ENCODE data around the gene POLR2M.

POLR2M gene

DNA sequence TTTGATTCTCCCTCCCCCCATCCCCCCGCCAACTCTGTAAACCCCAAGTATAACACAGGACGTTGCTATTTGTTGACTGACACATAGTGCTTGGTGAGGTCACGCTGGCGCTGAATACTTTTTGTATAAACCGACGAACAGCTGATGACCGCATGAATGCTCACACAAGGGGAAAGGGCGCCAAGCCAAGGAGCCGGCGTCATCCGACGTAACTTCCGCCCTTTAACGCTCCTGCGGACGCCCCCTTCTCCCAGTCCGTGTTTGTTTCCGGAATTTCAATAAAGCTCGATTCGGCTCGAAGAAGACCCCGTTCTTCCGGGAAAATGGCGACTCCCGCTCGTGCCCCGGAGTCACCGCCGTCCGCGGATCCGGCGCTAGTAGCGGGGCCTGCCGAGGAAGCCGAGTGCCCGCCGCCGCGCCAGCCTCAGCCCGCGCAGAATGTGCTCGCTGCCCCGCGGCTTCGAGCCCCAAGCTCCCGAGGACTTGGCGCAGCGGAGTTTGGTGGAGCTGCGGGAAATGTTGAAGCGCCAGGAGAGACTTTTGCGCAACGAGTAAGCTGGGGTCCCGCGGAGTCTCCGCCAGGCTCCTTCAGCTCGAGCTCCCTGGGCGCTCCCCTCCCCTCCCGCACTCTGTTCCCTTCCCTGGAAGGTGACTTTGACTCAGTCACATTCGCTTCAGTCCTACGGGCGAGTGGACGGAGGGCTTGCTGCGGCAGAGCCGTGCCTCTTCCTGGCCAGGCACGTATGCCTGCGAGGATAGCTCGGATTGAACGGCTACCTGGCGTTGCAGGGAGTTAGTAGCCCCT, at the start of gene POLR2M:
POLR2M (plus strand) TSS at position 310 of the 805 bp plus-strand sequence; CDS start at position 439, 129 bp downstream.
- DNase-seq (ENCODE audit: low read depth in 1 of 2, low spot score in 1 of 2): peak; percentile 75

DNA sequence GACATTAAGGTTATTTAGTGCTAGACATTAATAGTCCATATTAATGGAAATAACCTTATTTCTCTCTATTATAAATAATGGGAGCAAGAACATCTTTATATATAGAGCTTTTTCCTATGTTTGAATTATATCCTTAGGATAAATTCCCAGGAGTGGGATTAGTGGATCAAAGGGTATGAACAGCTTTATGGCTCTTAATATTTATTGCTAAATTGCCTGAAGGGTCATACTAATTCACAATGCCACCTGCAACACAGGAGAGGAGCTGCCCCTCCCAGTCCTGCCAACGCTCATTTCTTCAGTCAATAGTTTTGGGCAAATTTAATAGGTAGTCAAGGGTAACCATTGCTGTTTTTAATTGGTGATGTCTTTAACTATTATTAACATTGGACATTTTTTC, 48.9 kb upstream of the POLR2M start:
- DNase-seq (ENCODE audit: low read depth in 1 of 2, low spot score in 1 of 2): no peak

DNA sequence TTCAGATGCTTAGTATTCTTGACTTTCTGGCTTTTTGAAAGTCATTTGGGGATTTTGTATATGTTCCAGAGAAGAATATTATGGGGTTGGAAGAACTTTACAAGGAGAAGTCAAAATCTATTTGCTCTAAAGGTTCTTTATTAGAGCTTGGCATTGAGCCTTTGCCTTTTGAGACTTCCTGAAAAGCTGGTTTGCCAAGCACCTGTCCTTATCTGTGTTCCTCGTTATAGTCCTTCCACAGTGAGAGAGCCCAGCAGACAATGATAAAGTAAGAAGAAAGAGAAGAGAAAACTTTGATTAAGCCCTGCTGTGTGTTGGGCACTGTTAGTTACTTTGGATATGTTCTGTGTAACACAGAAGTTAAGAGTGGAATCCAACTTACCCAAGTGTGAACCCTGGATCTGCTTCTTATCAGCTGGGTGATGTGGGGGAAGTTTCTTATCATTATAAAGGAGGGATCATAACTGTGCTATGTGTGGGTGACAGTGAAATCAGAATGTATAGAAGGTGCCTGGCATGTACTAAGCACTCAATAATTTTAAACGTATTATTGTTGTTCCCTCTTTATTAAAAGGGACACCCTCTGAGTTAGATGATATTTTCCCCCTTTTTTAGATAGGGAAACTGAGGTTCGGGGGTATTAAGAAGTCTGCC, 44.3 kb upstream of the POLR2M start:
- DNase-seq (ENCODE audit: low read depth in 1 of 2, low spot score in 1 of 2): no peak

- DNase-seq (ENCODE audit: low read depth in 1 of 2, low spot score in 1 of 2): no peak
Observed at GRCh38 chr15:57662802-57663201, 43.7 kb upstream of the POLR2M start.

GRCh38 chr15:57663262-57663661, 43.3 kb upstream of the POLR2M start:
- DNase-seq (ENCODE audit: low read depth in 1 of 2, low spot score in 1 of 2): no peak

DNA sequence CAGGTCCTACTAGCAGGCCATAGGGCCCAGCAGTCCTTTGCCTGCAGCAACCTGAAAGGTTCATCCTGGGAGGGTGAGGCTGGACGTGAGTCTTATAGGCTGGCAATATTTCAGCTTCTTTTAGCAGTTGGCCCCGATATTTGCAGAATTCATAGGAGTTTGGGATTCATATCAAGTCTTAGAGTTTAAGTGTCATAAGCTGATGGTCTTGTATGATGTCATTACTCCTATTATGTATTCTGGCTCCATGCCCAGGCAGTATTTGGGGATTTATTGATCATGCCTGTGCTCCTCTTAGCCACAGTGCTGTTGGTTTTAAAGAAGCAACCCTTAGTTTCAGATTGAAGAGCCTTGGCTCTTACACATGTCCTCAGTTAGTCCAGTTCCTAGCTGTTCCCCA, 41.3 kb upstream of the POLR2M start:
- DNase-seq (ENCODE audit: low read depth in 1 of 2, low spot score in 1 of 2): no peak

- DNase-seq (ENCODE audit: low read depth in 1 of 2, low spot score in 1 of 2): no peak
Observed at GRCh38 chr15:57665939-57666338, 40.6 kb upstream of the POLR2M start.

GRCh38 chr15:57667171-57667849, 39.2 kb upstream of the POLR2M start:
- DNase-seq (ENCODE audit: low read depth in 1 of 2, low spot score in 1 of 2): no peak

GRCh38 chr15:57668016-57668415, 38.5 kb upstream of the POLR2M start:
- DNase-seq (ENCODE audit: low read depth in 1 of 2, low spot score in 1 of 2): no peak

DNA sequence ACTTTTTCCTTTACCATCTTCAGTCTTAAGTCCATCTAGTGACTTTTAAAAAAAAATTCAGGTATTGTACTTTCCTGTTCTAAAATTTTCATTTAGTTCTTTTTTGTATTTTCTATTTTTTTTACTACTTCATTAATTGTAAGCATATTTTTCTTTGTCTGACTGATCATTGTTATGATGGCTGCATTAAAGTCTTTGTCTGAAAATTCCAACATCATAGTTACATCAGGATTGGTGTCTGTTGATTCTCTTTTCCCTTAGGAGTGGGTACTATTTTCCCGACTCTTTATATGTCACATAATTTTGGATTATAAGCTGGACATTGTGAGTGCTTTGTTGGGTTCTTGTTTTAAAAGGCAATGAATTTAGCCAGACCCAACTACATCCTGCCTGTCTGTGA, 34.9 kb upstream of the POLR2M start:
- no peak for DNase-seq (ENCODE audit: low read depth in 1 of 2, low spot score in 1 of 2)

DNA sequence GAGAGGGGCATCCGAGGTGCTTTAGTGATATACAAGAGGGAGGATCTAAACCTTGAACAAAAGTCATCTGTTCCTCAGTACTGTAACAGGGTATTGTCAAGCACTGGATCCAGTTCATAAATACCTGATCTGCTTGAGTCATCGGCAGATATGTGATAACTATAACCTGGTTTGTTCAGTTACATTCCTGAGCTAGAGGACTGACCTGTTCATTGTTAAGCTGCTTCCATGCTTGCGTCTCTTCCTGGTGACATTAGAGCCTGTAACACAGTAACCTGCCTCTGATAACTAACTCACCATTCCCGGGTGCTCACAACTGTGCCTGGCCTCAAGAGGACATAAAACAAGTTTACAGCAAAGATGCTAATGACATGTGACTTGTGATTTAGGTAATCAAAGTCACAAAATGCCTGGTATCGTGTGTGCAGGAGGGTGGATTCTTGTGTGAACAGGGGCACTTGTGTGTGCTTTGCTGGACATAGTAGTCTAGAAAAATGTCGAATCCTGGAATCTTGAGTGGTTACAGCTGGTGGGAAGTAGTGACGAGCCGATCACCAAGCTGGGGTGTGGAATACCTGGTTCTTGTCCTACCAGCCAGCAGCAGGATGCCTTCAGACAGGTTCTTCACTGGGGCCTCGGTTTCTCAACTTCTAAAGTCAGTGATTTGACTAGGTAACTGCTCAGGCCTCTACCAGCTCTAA, 30.9 kb upstream of the POLR2M start:
- no peak for DNase-seq (ENCODE audit: low read depth in 1 of 2, low spot score in 1 of 2)

DNA sequence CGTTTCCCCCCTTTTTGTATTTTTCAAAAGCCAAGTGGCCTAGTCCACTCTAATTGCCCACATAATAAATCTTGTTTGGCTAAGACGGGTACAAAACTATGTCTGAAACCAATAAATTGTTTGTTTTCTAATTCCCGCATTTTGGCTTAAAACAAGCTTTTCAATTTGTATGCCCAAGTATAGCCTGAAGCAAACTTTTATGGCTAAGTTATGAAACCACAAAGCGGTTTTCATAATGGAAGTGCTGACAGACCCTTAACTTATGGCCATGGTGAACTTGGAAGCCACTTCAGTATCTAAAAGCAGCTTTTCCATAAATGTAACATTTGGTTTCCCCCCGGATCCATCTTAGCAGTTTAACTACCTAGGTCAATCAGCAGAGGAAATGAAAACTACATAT, 29.9 kb upstream of the POLR2M start:
- DNase-seq (ENCODE audit: low read depth in 1 of 2, low spot score in 1 of 2): no peak

- DNase-seq (ENCODE audit: low read depth in 1 of 2, low spot score in 1 of 2): no peak
Observed at GRCh38 chr15:57677204-57677603, 29.3 kb upstream of the POLR2M start.

GRCh38 chr15:57680021-57680420, 26.5 kb upstream of the POLR2M start:
- DNase-seq (ENCODE audit: low read depth in 1 of 2, low spot score in 1 of 2): no peak

DNA sequence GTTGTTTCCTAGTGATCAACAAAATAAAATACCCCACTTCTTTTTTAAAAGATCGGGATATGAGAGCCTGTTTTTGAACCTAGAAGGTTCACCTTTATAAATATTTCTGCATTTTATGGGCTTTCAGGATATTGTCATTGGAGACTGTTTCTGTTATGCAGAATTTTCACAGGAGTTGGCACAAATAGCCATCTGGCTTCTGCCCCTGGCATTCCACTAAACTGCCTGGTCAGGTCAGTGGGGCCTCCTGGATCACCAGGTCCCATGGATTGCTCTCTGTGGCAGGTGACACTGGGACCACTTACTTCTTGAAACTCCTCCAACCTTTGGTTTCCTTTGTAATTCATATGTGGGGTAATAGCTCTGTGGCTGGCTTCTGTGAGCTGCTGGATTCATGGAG, 25.5 kb upstream of the POLR2M start:
- no peak for DNase-seq (ENCODE audit: low read depth in 1 of 2, low spot score in 1 of 2)

- DNase-seq (ENCODE audit: low read depth in 1 of 2, low spot score in 1 of 2): no peak
Observed at GRCh38 chr15:57683481-57683880, 23.0 kb upstream of the POLR2M start.

DNA sequence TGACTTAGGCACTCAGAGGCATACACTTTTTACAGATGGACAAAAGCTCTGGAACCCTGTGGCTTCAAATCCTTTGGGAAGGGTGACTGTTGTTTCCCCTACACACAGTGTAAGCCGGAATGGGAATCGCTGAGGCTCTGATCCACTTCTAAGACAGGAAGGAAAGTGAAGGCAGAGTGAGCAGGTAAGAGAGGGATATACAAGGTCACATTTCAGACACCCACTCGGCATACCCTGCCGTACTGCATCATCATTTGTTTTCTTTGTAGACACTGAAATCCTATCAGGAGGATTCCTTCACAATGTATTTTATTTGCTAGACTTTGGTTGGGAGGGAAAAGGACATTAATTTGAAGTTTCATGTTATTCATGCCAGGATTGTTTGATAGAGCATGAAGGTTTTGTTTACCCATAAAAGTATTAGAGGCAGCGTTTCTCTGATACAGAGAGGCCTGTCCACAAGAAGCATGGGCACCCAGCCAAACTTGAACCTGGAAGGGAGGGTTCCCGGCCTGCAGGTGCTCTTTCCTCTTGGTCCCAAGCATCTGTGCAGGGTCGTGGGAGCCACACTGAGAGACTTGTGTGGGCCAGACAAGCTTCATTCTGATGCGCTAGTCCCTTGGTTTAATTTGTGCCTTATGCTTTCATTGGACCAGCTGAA, 21.9 kb upstream of the POLR2M start:
- no peak for DNase-seq (ENCODE audit: low read depth in 1 of 2, low spot score in 1 of 2)

DNA sequence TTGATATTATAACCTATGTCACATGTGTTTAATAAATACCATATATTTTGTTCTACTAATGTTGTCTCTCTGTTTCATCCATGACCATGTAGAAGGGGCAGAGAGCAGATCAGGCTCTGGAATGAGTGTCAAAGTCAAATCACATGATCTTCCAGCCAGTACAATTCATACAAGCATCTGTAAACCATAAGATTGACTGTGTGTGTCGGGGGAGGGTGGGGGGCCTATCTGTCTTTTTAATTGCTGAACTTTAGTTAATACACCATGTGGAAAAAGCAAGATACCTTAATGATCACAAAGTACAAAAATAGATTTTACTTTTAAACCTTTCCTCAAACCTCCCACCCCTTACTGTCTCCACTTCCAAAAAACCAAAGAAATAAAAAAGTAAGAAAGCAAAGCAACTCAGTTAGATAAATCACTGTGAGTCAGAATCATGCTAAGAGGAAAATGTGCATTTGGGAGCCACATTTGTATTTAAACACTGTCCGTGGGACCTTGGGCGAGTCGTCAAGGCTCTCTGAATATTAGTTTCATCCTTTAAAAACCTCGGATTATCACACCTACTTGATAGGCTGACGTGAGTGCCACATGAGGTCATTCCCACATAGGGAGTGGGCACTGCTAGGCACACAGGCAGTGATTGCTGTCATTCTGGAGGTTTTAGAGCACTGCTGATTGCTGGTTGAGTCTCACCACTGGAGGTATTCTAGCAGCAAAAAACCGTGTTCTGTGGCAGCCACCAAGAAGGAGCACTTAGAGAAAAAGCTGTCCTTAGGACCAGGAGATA, 21.0 kb upstream of the POLR2M start:
- no peak for DNase-seq (ENCODE audit: low read depth in 1 of 2, low spot score in 1 of 2)

DNA sequence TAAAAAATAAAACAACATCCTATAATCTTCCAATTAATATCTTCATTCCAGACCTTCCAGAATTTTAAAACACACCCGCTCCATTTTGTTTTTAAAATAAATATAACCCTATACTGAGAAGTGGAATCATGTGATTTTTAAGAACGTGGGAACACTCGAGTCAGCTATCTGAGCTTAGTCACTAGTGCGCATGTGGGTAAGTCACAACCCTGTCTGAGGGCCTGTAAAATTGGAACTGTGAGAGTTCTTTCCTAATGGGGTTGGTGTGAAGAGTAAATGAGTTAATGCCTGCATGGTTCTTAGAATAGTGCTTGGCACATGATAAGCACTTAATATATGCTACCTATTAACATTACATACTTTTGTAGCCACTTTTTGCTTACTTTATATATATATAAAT, 19.9 kb upstream of the POLR2M start:
- no peak for DNase-seq (ENCODE audit: low read depth in 1 of 2, low spot score in 1 of 2)

DNA sequence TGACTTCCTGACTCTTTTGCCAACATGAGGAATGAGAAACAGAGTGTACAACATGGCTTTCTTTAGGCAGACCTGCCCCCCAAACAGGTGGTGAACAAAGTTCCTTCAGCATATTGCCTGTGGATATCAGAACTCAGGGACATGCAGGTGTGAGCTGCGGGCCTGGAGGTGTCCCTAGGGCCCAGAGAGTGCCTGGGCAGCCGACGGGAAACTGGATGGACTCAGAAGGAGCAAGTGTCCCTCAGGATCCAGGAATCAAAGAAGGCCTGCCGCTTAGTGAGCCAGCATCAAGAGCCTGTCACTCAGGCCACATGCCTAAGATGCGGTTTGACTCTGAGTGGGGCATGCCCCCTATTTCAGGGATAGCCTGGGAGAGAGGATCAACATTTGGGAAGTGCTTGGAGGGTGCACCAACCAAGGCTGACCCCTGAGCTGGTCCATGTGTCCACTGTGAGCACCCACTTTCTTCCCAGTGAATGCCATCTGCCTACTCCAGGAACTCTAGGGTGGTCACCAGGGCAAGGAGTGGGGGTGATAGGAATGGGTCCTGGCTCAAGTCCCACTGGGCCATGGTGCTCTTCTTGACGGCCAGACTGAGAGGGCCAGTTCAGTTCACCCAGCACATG, 16.1 kb upstream of the POLR2M start:
- DNase-seq (ENCODE audit: low read depth in 1 of 2, low spot score in 1 of 2): no peak
